ACC112 (cell line): ENCODE results near the gene UGT3A1.
"Not testable (repeated sequence)": the region's sequence is repeated elsewhere in the genome, so short reads cannot be mapped to it uniquely, and the experiment has no call there.

Source experiments
- H2AFZ ChIP-seq: fragments of 200-600 bp; sonication (generic); one replicate; pipeline ENCODE4 v1.6.0; 2017; ENCODE audit warnings: antibody characterized with exemption, low read length; ENCODE audit not compliant: unreplicated experiment
- H3K27ac ChIP-seq: fragments of 200-600 bp; sonication (generic); 2 replicates; pipeline ENCODE4 v1.5.1; 2014; ENCODE audit warnings: low read depth, mild to moderate bottlenecking, antibody characterized with exemption, low read length, moderate library complexity
- H3K27me3 ChIP-seq: fragments of 200-600 bp; sonication (generic); 2 replicates; pipeline ENCODE4 v1.6.1; 2014; ENCODE audit warnings: mild to moderate bottlenecking, antibody characterized with exemption, low read length, moderate library complexity, mixed read lengths; ENCODE audit not compliant: insufficient read depth
- H3K36me3 ChIP-seq: fragments of 200-600 bp; sonication (generic); 2 replicates; pipeline ENCODE4 v1.6.1; 2016; ENCODE audit warnings: mild to moderate bottlenecking, antibody characterized with exemption, low read length, moderate library complexity, mixed read lengths; ENCODE audit not compliant: insufficient read depth
- H3K4me1 ChIP-seq: fragments of 200-600 bp; sonication (generic); one replicate; pipeline ENCODE4 v1.6.1; 2016; ENCODE audit warnings: low read length, mixed read lengths; ENCODE audit not compliant: insufficient read depth, unreplicated experiment, control insufficient read depth
- H3K4me3 ChIP-seq: fragments of 200-600 bp; sonication (generic); 2 replicates; pipeline ENCODE4 v1.5.1; 2014; ENCODE audit warnings: mild to moderate bottlenecking, low read depth, low read length
- H3K79me2 ChIP-seq: fragments of 200-600 bp; sonication (generic); one replicate; pipeline ENCODE4 v1.6.0; 2016; ENCODE audit warnings: low read length; ENCODE audit not compliant: control insufficient read depth, unreplicated experiment, insufficient read depth

Gene UGT3A1

DNA sequence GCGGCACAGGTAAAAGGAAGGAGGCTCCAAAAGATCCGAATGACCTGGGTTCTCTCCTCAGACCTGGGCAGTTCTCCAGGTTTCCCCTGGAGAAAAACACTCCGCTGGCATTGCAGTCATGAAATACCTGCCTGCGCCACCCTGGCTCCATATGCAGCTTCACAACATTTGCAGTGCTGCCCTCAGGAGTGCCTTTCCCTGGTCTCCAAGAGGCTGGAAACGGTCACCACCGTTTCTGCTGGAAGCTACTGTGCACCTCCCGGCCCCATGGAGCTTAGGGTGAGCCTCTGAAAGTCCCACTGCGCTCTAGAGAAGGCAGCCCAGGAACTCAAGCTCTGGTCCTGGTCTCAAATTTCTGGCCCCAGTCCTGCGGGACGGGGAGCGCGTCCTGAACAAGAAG, 670 bp downstream of the UGT3A1 start:
- no peak overlapping the region for H2AFZ ChIP-seq
- no peaks in the 10 kb centered on the region for H3K4me1 ChIP-seq
- no peaks in the 10 kb centered on the region for H3K36me3 ChIP-seq
- H3K4me3 ChIP-seq = no peak overlapping the region
- H3K79me2 ChIP-seq = no peaks in the 10 kb centered on the region
- no peak overlapping the region for H3K27ac ChIP-seq
- H3K27me3 ChIP-seq = peaks cover 95% of the 10 kb centered on the region

DNA sequence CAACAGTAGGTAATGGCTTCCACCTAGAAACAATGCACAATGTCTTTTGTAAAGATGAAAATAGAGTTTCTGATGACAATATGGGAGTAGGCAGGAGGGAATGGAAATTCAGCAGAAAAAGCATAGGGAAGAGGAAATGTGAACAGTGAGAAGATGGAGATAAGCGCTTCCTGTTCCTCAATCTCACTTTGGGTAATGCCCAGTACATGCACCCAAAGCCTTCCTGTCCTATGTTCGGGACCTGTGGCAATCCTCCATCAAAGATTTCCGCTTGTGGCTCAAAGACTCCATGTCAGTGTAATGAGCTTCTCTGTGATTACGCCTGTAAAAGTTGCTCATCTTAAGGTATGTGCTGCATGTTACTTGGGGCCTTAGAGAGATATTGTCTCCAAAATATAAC, 2.7 kb downstream of the UGT3A1 start:
- no peak overlapping the region for H2AFZ ChIP-seq

DNA sequence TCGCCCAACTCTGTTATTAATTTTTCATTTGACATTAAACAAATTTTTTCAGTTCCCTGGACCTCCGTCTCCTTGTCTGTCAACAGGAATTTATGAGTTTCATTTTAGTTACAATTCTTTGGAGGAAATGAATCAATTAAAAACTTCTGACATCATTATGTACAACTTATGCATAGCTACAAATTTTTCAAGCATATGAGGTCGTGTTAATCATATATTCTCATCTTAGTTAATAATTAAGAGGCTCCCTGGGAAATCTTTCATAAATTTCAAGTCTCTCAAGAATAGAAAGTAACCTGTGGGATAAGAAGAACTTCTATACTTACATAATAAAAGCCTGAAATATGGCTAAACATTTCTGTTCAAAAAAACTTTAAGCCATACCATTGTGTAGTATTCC, 3.4 kb downstream of the UGT3A1 start:
- no peaks in the 10 kb centered on the region for H3K36me3 ChIP-seq
- H3K4me1 ChIP-seq = no peaks in the 10 kb centered on the region

More for the DNA sequence above, 2.7 kb downstream of the UGT3A1 start:
- H3K27me3 ChIP-seq = peaks cover 78% of the 10 kb centered on the region
- no peaks in the 10 kb centered on the region for H3K36me3 ChIP-seq
- H3K27ac ChIP-seq = no peak overlapping the region
- H3K4me1 ChIP-seq = no peaks in the 10 kb centered on the region
- no peak overlapping the region for H3K4me3 ChIP-seq
- no peaks in the 10 kb centered on the region for H3K79me2 ChIP-seq

DNA sequence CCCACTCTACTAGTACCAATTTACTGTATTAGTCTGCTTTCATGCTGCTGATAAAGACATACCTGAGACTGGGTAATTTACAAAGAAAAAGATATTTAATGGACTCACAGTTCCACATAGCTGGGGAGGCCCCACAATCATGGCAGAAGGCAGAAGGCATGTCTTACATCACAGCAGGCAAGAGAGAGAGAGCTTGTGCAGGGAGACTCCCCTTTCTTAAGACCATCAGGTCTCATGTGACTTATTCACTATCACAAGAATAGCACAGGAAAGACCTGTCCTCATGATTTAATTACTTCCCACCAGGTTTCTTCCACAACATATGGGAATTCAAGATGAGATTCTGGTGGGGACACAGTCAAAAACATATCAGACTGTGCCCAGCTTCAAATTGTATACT, 11.5 kb downstream of the UGT3A1 start:
- H3K4me3 ChIP-seq = no peak overlapping the region
- H3K4me1 ChIP-seq = no peaks in the 10 kb centered on the region
- no peaks in the 10 kb centered on the region for H3K36me3 ChIP-seq
- no peak overlapping the region for H3K27ac ChIP-seq
- no peak overlapping the region for H2AFZ ChIP-seq
- H3K79me2 ChIP-seq = no peaks in the 10 kb centered on the region
- peaks cover 18% of the 10 kb centered on the region for H3K27me3 ChIP-seq

More for the DNA sequence above, 3.4 kb downstream of the UGT3A1 start:
- Histone ChIP-seq H3K4me3 (no peak overlapping the region), H3K27me3 (peaks cover 80% of the 10 kb centered on the region), H3K27ac (no peak overlapping the region), H2AFZ (no peak overlapping the region), H3K79me2 (no peaks in the 10 kb centered on the region)

DNA sequence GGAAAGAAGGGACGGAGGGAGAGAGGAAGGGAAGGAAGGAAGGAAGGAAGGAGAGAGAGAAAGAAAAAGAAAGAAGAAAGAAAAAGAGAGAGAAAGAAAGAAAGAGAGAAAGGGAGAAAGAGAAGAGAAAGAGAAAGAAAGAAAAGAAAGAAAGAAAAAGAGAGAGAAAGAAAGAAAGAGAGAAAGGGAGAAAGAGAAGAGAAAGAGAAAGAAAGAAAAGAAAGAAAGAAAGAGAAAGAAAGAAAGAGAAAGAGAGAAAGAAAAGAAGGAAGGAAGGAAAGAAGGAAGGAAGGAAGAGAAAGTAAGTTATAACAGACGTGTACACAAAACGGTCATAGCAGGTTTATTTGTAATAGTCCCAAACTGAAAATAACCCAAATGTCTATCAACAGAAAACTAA, 14.3 kb downstream of the UGT3A1 start:
- H2AFZ ChIP-seq, H3K4me1 ChIP-seq, H3K79me2 ChIP-seq, H3K36me3 ChIP-seq, H3K4me3 ChIP-seq, H3K27ac ChIP-seq: not testable (repeated sequence)
- peaks cover 37% of the 10 kb centered on the region for H3K27me3 ChIP-seq

DNA sequence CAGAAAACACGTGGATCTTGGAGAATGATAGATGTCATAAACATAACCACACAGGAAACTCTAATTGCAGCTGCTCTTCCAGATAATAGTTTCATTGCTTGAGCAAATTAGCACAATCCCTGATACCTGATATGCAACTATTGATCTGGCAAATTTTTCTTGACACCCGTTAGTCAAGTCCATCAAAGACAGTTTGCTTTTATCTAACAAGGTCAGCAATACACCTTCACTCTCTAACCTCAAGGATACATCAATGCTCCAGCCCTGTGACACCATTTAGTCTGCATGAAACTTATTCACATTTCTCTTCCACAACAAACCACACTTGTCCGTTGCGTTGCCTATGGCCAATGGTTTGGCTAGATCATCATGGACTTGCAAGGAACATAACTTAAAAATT, 16.6 kb downstream of the UGT3A1 start:
- no peak overlapping the region for H3K27ac ChIP-seq
- H3K36me3 ChIP-seq = no peaks in the 10 kb centered on the region
- H2AFZ ChIP-seq = no peak overlapping the region
- H3K4me3 ChIP-seq = no peak overlapping the region
- H3K4me1 ChIP-seq = no peaks in the 10 kb centered on the region
- H3K27me3 ChIP-seq = peaks cover 51% of the 10 kb centered on the region
- H3K79me2 ChIP-seq = no peaks in the 10 kb centered on the region

DNA sequence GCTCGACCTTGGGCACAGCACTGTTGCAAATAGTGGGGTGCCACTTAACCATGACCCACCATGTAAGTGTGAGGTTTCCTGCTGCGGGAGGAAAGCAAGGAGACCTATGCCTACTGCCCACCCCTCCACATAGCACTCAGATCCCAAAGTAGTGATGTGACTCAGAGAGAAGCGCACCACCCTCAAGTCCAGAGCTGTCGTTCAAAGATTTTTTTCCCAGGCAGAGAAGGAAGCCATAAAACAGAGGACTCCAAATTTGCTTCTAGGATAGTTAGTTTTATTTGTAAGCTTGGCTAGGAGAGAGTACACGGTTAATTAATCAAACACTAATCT, 19.3 kb downstream of the UGT3A1 start:
- no peak overlapping the region for H3K4me3 ChIP-seq
- peaks cover 54% of the 10 kb centered on the region for H3K27me3 ChIP-seq
- H3K4me1 ChIP-seq = no peaks in the 10 kb centered on the region
- no peaks in the 10 kb centered on the region for H3K79me2 ChIP-seq
- no peak overlapping the region for H3K27ac ChIP-seq
- H3K36me3 ChIP-seq = no peaks in the 10 kb centered on the region
- no peak overlapping the region for H2AFZ ChIP-seq

DNA sequence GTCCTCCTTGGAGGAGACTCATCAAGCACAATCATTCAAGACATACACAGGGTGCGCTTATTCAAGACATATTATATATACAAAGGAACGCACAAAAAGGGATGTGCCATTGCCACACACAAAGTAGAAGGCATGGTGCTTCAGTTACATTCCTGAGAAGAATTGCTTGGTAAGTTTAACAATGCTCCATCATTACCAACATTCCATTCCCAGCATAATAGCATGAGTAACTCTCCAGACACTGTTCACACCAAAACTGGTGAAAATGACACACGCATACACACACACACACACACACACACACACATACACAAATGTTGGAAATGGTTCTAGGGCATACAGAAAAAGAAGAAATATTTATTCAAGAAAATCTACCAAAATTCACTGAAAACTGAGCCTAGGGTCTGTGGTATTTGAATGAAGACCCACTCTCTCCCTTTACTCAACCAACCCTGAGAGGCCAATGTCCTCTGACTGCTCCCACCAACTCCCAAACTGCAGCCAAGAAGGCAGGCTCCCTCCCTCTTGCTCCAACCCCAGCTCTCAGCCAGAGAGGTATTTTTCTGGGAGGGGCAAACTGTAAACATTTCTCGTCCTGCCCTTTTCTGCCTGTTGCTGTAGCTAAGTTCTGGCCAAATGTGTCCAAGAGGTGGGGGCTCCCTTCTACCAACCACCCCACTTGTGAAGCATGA, 19.9 kb downstream of the UGT3A1 start:
- Histone ChIP-seq H3K4me3 (no peak overlapping the region), H2AFZ (no peak overlapping the region), H3K27me3 (peaks cover 59% of the 10 kb centered on the region), H3K79me2 (no peaks in the 10 kb centered on the region), H3K36me3 (no peaks in the 10 kb centered on the region), H3K4me1 (no peaks in the 10 kb centered on the region), H3K27ac (no peak overlapping the region)

DNA sequence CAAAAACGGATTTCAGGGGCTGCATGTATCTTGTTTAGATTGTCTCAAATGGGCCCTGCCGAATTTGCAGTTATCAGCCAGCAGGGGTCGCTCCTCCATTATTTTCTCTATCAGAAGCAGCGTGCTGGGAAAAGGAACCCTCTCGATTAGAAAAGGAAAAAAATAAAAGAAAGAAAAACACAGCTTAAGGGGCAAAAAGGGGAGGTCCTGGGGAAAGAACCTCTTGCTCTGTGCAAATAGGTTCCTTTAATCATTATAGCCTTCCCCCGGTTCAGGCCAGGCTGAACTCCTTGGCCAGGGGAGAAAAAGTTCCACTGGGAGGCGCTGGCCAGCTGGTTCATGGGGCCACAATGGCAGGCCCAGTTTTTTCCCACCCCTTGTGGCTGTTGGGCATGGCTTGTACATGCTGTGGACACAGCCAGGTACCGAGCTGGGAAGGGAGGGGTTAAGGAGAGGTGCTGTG, 27.8 kb downstream of the UGT3A1 start:
- no peaks in the 10 kb centered on the region for H3K36me3 ChIP-seq
- no peak overlapping the region for H2AFZ ChIP-seq

DNA sequence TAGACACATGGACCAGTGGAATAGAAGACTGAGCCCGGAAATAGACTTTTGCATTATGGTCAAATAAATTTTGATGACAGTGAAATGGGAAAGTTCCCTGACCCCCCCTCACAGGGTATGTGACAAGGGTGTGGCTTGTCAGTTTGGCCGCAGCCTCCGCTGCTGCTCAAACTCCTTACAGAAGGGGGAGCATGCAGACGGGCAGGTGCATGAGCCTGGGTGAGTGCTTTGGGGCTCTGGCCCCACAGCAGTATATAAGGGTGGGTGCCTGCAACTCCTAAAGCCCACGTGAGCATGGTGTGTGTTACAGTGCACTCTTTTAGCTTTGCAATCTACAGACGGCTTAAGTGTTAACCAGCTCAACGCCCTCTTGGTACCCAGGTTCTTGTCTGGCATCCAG, 30.9 kb downstream of the UGT3A1 start:
- Histone ChIP-seq H3K79me2 (no peaks in the 10 kb centered on the region), H2AFZ (no peak overlapping the region), H3K4me1 (no peaks in the 10 kb centered on the region), H3K36me3 (no peaks in the 10 kb centered on the region), H3K4me3 (no peak overlapping the region), H3K27me3 (peaks cover 74% of the 10 kb centered on the region), H3K27ac (no peak overlapping the region)

More for the DNA sequence above, 27.8 kb downstream of the UGT3A1 start:
- no peaks in the 10 kb centered on the region for H3K79me2 ChIP-seq
- no peaks in the 10 kb centered on the region for H3K4me1 ChIP-seq
- H3K4me3 ChIP-seq = no peak overlapping the region
- peaks cover 71% of the 10 kb centered on the region for H3K27me3 ChIP-seq
- no peak overlapping the region for H3K27ac ChIP-seq

DNA sequence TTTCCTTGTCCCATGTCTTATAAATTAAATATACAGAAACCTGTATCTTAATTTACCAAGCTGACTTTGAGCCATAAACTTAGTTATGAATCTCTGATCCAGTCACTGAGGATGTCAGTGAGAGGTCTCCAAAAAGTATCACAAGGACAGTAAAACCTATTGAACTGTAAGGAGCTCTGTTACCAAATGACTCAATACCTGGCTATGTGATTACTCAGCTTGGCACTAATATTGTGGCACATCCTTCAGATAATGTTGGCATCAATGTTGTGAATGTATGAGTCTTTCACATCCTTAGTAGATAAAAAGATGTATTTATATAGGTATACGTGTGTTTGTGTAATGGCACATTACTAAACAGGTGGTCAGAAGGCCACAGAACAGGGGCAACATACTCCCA, 34.8 kb downstream of the UGT3A1 start:
- Histone ChIP-seq H3K27ac (no peak overlapping the region), H3K27me3 (peaks cover 87% of the 10 kb centered on the region), H3K4me3 (no peak overlapping the region), H3K79me2 (no peaks in the 10 kb centered on the region), H3K36me3 (no peaks in the 10 kb centered on the region), H3K4me1 (no peaks in the 10 kb centered on the region), H2AFZ (no peak overlapping the region)
